Activated naive CD8-positive, alpha-beta T cell treated with anti-CD3 and anti-CD28 coated beads for 36 hours (primary cell): ENCODE measurements around the gene ANGPT4. TPM values are rescaled to one million over a fixed set of nuclear protein-coding genes. Genes with fewer than 3 reads are reported as not detected.

ENCODE experiments used
- DNase-seq: peaks from one replicate; pipeline ENCODE4 v3.0.0; 2021
- H3K27ac Mint-ChIP-seq: one replicate; pipeline ENCODE4 v1.8.0; 2022; ENCODE audit warnings: mild to moderate bottlenecking, moderate library complexity, mixed read lengths
- H3K27me3 Mint-ChIP-seq: one replicate; pipeline ENCODE4 v1.8.0; 2022; ENCODE audit warnings: mild to moderate bottlenecking, mixed read lengths
- H3K36me3 Mint-ChIP-seq: one replicate; pipeline ENCODE4 v1.8.0; 2021; ENCODE audit warnings: mild to moderate bottlenecking, mixed read lengths
- H3K4me1 Mint-ChIP-seq: one replicate; pipeline ENCODE4 v1.8.0; 2021; ENCODE audit warnings: mixed read lengths
- H3K4me3 Mint-ChIP-seq: one replicate; pipeline ENCODE4 v1.8.0; 2022; ENCODE audit warnings: mild to moderate bottlenecking, moderate library complexity, mixed read lengths
- H3K9me3 Mint-ChIP-seq: one replicate; pipeline ENCODE4 v1.8.0; 2022; ENCODE audit warnings: mixed read lengths
- total RNA-seq, 2 experiments: library from RNA; stranded (reverse); gene quantifications; one replicate each; pipeline ENCODE4 v1.2.3, GENCODE V29; 2021

Gene ANGPT4
- total RNA-seq, 2 experiments from 2014 or later: not detected

- Mint-ChIP-seq H3K4me1 (peaks cover 5% of the 10 kb centered on the region), H3K36me3 (no peaks in the 10 kb centered on the region), H3K9me3 (no peaks in the 10 kb centered on the region), H3K27ac (no peak overlapping the region), H3K27me3 (peaks cover 46% of the 10 kb centered on the region), H3K4me3 (no peak overlapping the region)
- DNase-seq: no peak
These were observed 35.4 kb upstream of the ANGPT4 start for GRCh38 chr20:951384-952169.

GRCh38 chr20:949717-950116 lies 33.6 kb upstream of the ANGPT4 start:
- Mint-ChIP-seq H3K27me3 (peaks cover 28% of the 10 kb centered on the region), H3K36me3 (no peaks in the 10 kb centered on the region), H3K4me1 (no peaks in the 10 kb centered on the region), H3K9me3 (no peaks in the 10 kb centered on the region), H3K27ac (no peak overlapping the region), H3K4me3 (no peak overlapping the region)
- DNase-seq: no peak

- Mint-ChIP-seq H3K27ac (no peak overlapping the region), H3K27me3 (peaks cover 18% of the 10 kb centered on the region), H3K4me3 (no peak overlapping the region), H3K9me3 (no peaks in the 10 kb centered on the region), H3K36me3 (no peaks in the 10 kb centered on the region), H3K4me1 (no peaks in the 10 kb centered on the region)
- no peak for DNase-seq
These were observed 30.7 kb upstream of the ANGPT4 start for GRCh38 chr20:946826-947225.

- Mint-ChIP-seq H3K36me3 (no peaks in the 10 kb centered on the region), H3K27ac (no peak overlapping the region), H3K4me3 (no peak overlapping the region), H3K4me1 (no peaks in the 10 kb centered on the region), H3K9me3 (no peaks in the 10 kb centered on the region), H3K27me3 (peaks cover 18% of the 10 kb centered on the region)
- no peak for DNase-seq
These were observed 29.7 kb upstream of the ANGPT4 start for GRCh38 chr20:945841-946240.

- Mint-ChIP-seq H3K27ac (no peak overlapping the region), H3K9me3 (no peaks in the 10 kb centered on the region), H3K4me3 (no peak overlapping the region), H3K36me3 (no peaks in the 10 kb centered on the region), H3K4me1 (no peaks in the 10 kb centered on the region), H3K27me3 (peaks cover 18% of the 10 kb centered on the region)
- no peak for DNase-seq
These were observed 28.8 kb upstream of the ANGPT4 start for GRCh38 chr20:944774-945410.

- Mint-ChIP-seq H3K36me3 (no peaks in the 10 kb centered on the region), H3K9me3 (no peaks in the 10 kb centered on the region), H3K27ac (no peak overlapping the region), H3K4me3 (no peak overlapping the region), H3K27me3 (peaks cover 11% of the 10 kb centered on the region), H3K4me1 (no peaks in the 10 kb centered on the region)
- no peak for DNase-seq
These were observed 28.0 kb upstream of the ANGPT4 start for GRCh38 chr20:944148-944547.

GRCh38 chr20:942611-943010 lies 26.5 kb upstream of the ANGPT4 start:
- H3K4me1 Mint-ChIP-seq: no peaks in the 10 kb centered on the region
- H3K9me3 Mint-ChIP-seq: no peaks in the 10 kb centered on the region
- no peak overlapping the region for H3K27ac Mint-ChIP-seq
- H3K27me3 Mint-ChIP-seq: no peaks in the 10 kb centered on the region
- H3K36me3 Mint-ChIP-seq: no peaks in the 10 kb centered on the region
- DNase-seq: no peak
- no peak overlapping the region for H3K4me3 Mint-ChIP-seq

- H3K4me1 Mint-ChIP-seq: no peaks in the 10 kb centered on the region
- no peaks in the 10 kb centered on the region for H3K36me3 Mint-ChIP-seq
- H3K9me3 Mint-ChIP-seq: no peaks in the 10 kb centered on the region
- no peaks in the 10 kb centered on the region for H3K27me3 Mint-ChIP-seq
- H3K27ac Mint-ChIP-seq: no peak overlapping the region
- no peak overlapping the region for H3K4me3 Mint-ChIP-seq
- no peak for DNase-seq
These were observed 24.8 kb upstream of the ANGPT4 start for GRCh38 chr20:940926-941325.

GRCh38 chr20:939606-940005 lies 23.5 kb upstream of the ANGPT4 start:
- no peaks in the 10 kb centered on the region for H3K9me3 Mint-ChIP-seq
- no peaks in the 10 kb centered on the region for H3K36me3 Mint-ChIP-seq
- DNase-seq: no peak
- no peaks in the 10 kb centered on the region for H3K27me3 Mint-ChIP-seq
- no peak overlapping the region for H3K4me3 Mint-ChIP-seq
- no peak overlapping the region for H3K27ac Mint-ChIP-seq
- H3K4me1 Mint-ChIP-seq: no peaks in the 10 kb centered on the region

- H3K4me3 Mint-ChIP-seq: no peak overlapping the region
- DNase-seq: no peak
These were observed 18.2 kb upstream of the ANGPT4 start for GRCh38 chr20:934186-934840.

GRCh38 chr20:933029-933428 lies 16.9 kb upstream of the ANGPT4 start:
- no peak overlapping the region for H3K27ac Mint-ChIP-seq
- H3K4me1 Mint-ChIP-seq: no peaks in the 10 kb centered on the region
- H3K36me3 Mint-ChIP-seq: peaks cover 4% of the 10 kb centered on the region

More at GRCh38 chr20:934186-934840, 18.2 kb upstream of the ANGPT4 start:
- peaks cover 4% of the 10 kb centered on the region for H3K36me3 Mint-ChIP-seq
- H3K27me3 Mint-ChIP-seq: no peaks in the 10 kb centered on the region
- peaks cover 12% of the 10 kb centered on the region for H3K9me3 Mint-ChIP-seq
- no peaks in the 10 kb centered on the region for H3K4me1 Mint-ChIP-seq
- H3K27ac Mint-ChIP-seq: no peak overlapping the region

GRCh38 chr20:931401-931800 lies 15.3 kb upstream of the ANGPT4 start:
- peaks cover 4% of the 10 kb centered on the region for H3K36me3 Mint-ChIP-seq
- peaks cover 12% of the 10 kb centered on the region for H3K9me3 Mint-ChIP-seq
- no peaks in the 10 kb centered on the region for H3K27me3 Mint-ChIP-seq
- no peak for DNase-seq
- no peak overlapping the region for H3K27ac Mint-ChIP-seq
- H3K4me1 Mint-ChIP-seq: no peaks in the 10 kb centered on the region
- no peak overlapping the region for H3K4me3 Mint-ChIP-seq

More at GRCh38 chr20:933029-933428, 16.9 kb upstream of the ANGPT4 start:
- H3K4me3 Mint-ChIP-seq: no peak overlapping the region
- H3K27me3 Mint-ChIP-seq: no peaks in the 10 kb centered on the region
- DNase-seq: no peak
- H3K9me3 Mint-ChIP-seq: peaks cover 12% of the 10 kb centered on the region

GRCh38 chr20:926670-927069 lies 10.5 kb upstream of the ANGPT4 start:
- Mint-ChIP-seq H3K4me3 (no peak overlapping the region), H3K36me3 (peaks cover 4% of the 10 kb centered on the region), H3K27me3 (no peaks in the 10 kb centered on the region), H3K4me1 (no peaks in the 10 kb centered on the region), H3K9me3 (peaks cover 9% of the 10 kb centered on the region), H3K27ac (no peak overlapping the region)
- DNase-seq: no peak

- Mint-ChIP-seq H3K4me3 (no peak overlapping the region), H3K36me3 (no peaks in the 10 kb centered on the region), H3K4me1 (no peaks in the 10 kb centered on the region), H3K9me3 (peaks cover under 1% of the 10 kb centered on the region), H3K27me3 (no peaks in the 10 kb centered on the region), H3K27ac (no peak overlapping the region)
- DNase-seq: no peak
These were observed 9.4 kb upstream of the ANGPT4 start for GRCh38 chr20:925516-925915.

- Mint-ChIP-seq H3K36me3 (no peaks in the 10 kb centered on the region), H3K9me3 (no peaks in the 10 kb centered on the region), H3K4me3 (no peak overlapping the region), H3K4me1 (no peaks in the 10 kb centered on the region), H3K27me3 (no peaks in the 10 kb centered on the region), H3K27ac (no peak overlapping the region)
- DNase-seq: no peak
These were observed 8.5 kb upstream of the ANGPT4 start for GRCh38 chr20:924639-925038.
